GOT3 (cell line): ENCODE measurements around the gene GMNC.
"Not testable (repeated sequence)": the region's sequence is repeated elsewhere in the genome, so short reads cannot be mapped to it uniquely, and the experiment has no call there.

Source experiments
- DNase-seq: peaks from one replicate; lab custom pipeline; 2025; ENCODE audit warnings: mixed read lengths; lab: John Stamatoyannopoulos, UW

GMNC gene

DNA sequence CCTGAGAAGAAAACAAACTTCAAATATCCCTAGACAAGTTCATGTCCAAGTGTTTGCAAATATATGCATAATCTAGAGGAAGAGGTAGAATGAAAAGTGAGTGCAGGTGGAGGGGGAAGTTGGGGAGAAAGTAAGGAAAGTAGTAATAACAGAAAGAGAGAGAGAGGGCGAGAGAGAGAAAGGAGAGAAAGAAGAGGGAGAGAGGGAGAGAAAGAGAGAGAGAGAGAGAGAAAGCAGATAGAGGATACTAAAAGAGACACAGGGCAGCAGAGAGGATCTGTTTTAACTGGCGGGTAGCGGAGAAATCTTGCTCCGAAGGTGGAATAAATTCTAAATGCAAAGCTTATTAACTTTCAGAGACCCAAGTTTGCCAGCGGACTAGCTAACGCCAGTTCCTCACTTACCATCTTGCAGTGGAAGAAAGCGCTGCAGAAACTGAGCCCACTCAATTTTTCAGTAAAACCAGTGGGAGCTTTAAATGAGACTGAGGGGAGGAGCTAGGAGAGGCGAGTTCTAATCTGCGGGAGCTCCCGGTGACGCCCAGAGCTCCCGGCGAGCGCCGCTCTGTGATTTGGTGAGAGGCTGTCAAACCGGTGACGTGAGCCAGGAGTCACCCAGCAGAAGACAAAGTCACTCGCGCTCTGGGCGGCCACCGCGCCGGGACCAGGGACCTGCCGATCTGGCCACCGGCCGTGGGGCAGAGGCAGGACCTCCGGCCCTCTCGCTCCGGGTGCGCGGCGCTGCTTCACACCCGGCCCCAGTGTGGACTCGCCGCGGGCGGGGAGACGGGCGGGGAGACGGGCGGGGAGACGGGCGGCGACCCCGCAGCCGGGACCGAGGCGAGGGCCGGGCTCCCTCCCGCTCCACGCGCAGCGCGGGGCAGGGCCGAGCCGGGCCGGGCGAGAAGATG is at the start of gene GMNC:
TSS of gene GMNC (minus strand) at position 486 of the 910 bp plus-strand sequence. CDS start at position 407, 79 bp downstream.
- DNase-seq = peak; percentile 43

DNA sequence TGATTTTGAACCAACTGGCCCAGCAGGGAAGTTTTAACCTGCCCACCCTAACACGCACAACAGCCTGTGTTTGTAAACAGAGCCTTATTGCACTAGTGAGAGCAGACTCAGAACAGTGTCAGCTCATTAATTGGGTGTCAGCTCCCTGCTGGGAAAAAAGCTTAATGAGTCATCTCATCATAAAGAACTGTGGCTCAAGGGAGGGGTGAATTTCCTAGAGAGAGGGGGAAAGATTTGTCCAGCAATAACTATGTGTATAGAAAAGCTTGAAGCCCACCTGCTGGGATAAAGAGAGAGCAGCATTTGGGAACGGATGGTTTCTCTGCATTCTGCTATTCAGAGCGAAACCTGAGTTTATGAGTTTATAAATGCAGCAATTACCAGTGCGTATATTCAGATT is 48.9 kb upstream of the GMNC start:
- DNase-seq = no peak

GRCh38 chr3:190909908-190910307 is 47.4 kb upstream of the GMNC start:
- DNase-seq = no peak

DNA sequence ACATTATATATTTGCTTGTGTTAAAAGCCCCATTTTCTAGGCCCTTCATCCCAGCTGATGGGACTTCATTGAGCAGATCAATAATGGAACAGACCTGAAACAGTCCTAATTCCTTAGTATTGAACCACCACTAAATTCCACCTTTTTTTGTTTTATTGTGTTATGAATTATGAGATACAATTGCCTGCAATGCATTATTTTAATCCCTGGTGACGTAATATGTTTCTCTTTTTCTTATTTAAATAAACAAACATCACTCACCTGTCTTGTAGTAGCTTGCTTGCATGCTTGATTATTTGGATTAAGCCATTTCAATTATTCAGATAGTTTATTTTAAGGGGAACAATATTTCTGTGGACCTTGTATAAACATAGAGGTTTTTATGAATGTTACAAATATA is 40.7 kb upstream of the GMNC start:
- no peak for DNase-seq

- no peak for DNase-seq
Observed at GRCh38 chr3:190902292-190902691, 39.8 kb upstream of the GMNC start.

DNA sequence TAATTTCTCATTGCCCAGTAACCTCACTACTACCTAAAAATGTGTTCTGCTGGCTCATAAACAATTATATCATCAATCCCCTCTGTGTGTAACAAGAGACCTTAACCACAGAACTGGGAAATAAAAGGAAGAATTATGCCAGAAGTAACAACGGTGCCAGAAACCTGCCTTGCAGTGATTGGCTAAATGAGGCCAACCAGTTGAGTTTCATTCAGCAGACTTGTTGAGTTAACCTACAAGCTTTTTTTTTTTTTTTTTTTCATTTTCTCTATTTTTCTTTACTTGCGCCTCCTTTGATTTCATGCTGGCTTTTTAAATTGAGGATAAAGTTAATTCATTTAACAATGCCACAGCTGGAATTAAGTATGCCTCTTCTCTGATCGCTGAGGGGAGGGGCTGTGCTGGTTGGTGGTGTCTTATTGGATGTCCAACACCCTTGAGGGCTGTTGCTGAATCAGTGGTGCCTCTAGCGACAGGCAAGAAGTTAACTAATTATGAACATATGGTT is 30.0 kb upstream of the GMNC start:
- DNase-seq = no peak

DNA sequence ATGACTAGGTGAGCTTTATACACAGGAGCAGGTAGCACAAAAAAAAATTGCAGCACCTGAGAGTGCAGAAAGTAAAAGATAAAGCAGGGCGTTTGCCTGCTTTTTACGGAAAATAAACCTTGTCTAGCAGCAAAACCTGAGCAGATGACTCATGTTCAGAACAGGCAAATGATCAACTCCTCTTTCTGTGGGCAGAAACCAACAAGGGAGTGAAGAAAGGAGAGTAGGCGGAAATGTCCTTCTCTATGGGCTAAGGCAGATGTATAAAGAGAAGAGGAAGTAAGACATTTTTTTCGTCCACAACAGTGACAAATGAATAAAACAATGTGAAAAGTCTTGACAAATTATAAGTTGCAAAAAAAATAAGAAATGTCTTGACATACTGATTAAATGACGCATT is 24.5 kb upstream of the GMNC start:
- no peak for DNase-seq

- no peak for DNase-seq
Observed at GRCh38 chr3:190883973-190884832, 21.7 kb upstream of the GMNC start.

DNA sequence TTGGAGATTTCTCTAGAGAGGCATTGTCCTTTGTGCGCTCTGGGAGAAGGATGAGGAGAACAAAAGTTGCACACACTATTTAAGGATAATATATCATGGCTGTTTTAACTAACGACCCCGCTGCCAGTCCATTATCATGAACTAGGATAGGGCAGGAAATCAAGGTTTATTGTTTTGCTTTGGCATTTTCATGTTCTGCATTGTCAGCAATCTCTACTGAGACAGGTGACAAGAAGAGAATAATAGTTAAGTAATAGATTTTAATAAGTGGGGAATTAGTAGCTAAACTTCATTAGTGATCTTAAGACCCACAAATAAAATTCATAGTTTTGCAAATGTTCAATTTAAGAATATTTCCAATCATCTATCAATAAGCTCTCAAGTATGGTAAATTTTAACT is 20.6 kb upstream of the GMNC start:
- DNase-seq = no peak

- DNase-seq = no peak
Observed at GRCh38 chr3:190877925-190878324, 15.4 kb upstream of the GMNC start.

GRCh38 chr3:190876433-190876832 is 13.9 kb upstream of the GMNC start:
- DNase-seq = not testable (repeated sequence)

- DNase-seq = not testable (repeated sequence)
Observed at GRCh38 chr3:190875061-190875460, 12.6 kb upstream of the GMNC start.

DNA sequence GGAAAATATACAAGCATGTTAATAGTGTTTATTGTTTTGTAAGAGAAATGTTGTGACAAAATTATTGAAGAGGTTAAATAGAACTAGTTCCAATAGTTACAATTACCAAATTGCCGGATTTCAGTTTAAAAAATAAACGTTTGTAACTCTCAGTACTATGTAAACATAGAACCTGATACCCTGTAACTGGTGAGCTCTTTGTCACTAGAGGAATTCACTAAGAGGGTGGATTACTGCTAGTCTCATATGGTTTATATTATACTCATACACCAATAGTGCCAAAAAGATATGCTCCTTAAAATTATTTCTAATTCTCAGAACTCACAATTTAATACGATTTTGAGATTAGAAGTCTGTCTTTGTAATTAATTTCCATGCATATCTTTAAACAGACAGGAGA is 7.6 kb upstream of the GMNC start:
- no peak for DNase-seq

GRCh38 chr3:190867071-190867470 is 4.6 kb upstream of the GMNC start:
- no peak for DNase-seq

DNA sequence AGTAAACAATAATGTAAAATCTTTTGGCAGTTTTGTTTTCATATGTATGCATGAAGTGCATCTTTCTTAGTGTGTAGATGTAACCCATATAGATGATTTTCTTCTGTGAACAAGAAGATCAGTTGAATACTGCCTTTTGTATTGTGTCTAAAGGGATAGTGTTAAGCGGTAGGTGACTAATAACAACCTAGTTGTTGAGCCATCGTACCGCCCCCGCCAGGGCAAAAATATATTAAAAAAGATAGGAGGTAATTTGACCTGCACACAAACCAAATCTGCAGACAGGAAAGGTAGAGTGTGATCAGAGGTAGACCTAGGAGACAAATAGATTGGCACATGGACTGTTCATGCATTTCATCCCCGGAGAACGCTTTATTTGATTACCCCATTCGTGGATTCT is 3.3 kb upstream of the GMNC start:
- DNase-seq = no peak

DNA sequence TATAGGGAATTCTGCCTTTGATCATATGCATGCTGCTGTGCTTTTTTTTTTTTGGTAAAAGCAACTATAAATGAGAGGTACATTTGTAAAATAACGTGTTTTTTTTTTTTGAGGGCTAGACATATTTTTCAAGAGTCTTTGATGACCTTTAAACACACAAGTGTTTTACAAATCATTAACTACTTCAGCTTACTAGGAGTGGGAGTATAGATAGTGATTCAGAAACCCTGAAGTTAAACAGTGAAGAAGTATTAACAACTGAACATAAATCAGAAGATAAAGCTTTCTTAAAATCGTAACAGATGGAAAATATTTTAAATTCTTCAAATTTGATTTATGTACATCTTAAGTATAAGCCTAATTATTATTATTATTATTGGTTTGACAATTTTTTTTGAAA is 2.9 kb upstream of the GMNC start:
- DNase-seq = no peak

- no peak for DNase-seq
Observed at GRCh38 chr3:190864002-190864401, 1.5 kb upstream of the GMNC start.

GRCh38 chr3:190863119-190863465 is 598 bp upstream of the GMNC start:
- no peak for DNase-seq

GRCh38 chr3:190860521-190860920 is 2.0 kb downstream of the GMNC start:
- DNase-seq = no peak

GRCh38 chr3:190855151-190855550 is 7.3 kb downstream of the GMNC start:
- DNase-seq = no peak

DNA sequence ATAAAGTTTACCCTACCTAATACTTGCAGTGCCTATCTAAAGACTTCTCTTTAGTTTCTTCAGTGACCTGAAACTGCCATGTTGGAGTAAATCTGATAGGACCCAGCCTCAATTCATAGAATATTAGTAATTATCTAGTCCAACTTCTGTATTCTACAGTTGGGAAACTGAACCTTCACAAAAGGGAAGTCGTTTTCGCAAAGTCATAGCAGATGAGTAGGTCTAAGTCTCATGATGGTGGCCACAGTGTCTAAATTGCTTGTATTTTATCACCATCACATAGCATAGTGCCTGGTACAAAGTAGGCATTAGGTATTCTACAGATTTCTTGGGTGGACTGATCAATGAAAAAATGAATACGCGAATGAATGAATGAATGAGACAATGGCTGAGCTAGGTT is 8.4 kb downstream of the GMNC start:
- DNase-seq = no peak

- DNase-seq = no peak
Observed at GRCh38 chr3:190853464-190853863, 9.0 kb downstream of the GMNC start.

- no peak for DNase-seq
Observed at GRCh38 chr3:190849607-190850006, 12.9 kb downstream of the GMNC start.
